Measurements from ENCODE around the gene TPRN. TPM values are rescaled to one million over a fixed set of nuclear protein-coding genes. Genes with fewer than 3 reads are reported as not detected.
A peak's percentile ranks its signal among the peaks of the same experiment; 100 is the strongest.

TPRN gene
- total RNA-seq, 1 experiment from 2014 or later: 23.0 TPM

DNA sequence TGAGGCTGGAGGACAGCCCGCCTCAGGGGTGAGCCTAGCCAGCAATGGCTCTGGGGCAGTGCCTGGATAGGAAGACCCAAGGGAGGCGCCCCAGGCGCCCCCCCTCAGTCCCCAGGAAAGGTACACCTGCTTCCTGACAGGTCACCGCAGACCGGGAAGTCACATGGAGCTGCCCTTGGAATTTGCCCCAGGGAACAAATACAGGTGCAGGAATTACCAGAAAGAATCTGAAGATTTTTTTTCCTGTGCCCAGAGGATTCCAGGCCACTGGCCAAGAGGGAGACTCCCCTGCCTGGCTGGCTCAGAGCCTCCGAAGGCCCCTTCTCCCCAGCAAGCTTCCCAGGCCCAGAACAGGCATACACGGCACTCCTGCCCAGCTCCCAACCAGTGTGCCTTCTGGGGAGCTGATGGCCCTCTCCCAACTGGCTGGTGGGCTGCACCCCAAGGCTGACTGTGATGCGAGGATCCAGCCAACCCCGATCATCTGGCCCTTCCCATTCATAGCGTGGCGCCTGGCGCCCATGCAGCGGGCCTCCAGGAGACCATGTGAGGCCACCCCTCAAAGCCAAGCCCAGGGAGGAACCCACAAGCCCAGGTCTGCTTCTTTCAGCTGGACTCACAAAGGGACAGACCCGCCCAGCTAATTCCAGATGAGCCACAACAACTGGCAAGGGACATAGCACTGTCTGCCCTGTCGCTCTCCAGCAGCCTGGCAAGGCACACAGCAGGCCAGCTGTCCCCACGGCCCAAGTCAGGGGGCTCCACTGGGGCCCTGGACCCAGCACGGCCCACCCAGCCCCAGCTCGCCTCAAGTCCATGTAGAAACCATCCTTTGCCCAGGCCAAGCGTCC lies 2.3 kb downstream of the TPRN start:
- BruUV-seq (replicated peaks): no TSS peak
- ChIA-PET CTCF (no interaction called here), POLR2A (ENCODE audit: low non-redundant PET) (no interaction called here)
- intact Hi-C loops (cut with micrococcal nuclease; ENCODE audit: unreplicated experiment): no loop called here
- Histone ChIP-seq H3K36me3 (ENCODE audit: insufficient read depth, low read length, poor library complexity, severe bottlenecking) (no peaks in the 10 kb centered on the region), H3K9me3 (ENCODE audit: low read depth, low read length, poor library complexity, severe bottlenecking) (no peaks in the 10 kb centered on the region), H3K27me3 (replicated peaks; ENCODE audit: insufficient read depth, low read depth, low read length, poor library complexity) (no peaks in the 10 kb centered on the region), H3K4me1 (ENCODE audit: insufficient read depth, low read length, poor library complexity, severe bottlenecking) (peaks cover 23% of the 10 kb centered on the region), H3K27ac (ENCODE audit: low read depth, low read length, poor library complexity, severe bottlenecking) (peak overlapping the region; percentile 23), H3K4me3 (ENCODE audit: low read depth, low read length, poor library complexity, severe bottlenecking) (no peak overlapping the region)
- no peak for TF ChIP-seq EZH2 (IDR thresholded peaks at IDR 0.05; ENCODE audit: borderline replicate concordance, low read depth, low read length, poor library complexity, severe bottlenecking)
- TF ChIP-seq, protein P1, sequence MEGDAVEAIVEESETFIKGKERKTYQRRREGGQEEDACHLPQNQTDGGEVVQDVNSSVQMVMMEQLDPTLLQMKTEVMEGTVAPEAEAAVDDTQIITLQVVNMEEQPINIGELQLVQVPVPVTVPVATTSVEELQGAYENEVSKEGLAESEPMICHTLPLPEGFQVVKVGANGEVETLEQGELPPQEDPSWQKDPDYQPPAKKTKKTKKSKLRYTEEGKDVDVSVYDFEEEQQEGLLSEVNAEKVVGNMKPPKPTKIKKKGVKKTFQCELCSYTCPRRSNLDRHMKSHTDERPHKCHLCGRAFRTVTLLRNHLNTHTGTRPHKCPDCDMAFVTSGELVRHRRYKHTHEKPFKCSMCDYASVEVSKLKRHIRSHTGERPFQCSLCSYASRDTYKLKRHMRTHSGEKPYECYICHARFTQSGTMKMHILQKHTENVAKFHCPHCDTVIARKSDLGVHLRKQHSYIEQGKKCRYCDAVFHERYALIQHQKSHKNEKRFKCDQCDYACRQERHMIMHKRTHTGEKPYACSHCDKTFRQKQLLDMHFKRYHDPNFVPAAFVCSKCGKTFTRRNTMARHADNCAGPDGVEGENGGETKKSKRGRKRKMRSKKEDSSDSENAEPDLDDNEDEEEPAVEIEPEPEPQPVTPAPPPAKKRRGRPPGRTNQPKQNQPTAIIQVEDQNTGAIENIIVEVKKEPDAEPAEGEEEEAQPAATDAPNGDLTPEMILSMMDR (conservative IDR thresholded peaks at IDR 0.05; ENCODE audit: low read depth, low read length): no peak
- no peak for DNase-seq (ENCODE audit: low spot score)

DNA sequence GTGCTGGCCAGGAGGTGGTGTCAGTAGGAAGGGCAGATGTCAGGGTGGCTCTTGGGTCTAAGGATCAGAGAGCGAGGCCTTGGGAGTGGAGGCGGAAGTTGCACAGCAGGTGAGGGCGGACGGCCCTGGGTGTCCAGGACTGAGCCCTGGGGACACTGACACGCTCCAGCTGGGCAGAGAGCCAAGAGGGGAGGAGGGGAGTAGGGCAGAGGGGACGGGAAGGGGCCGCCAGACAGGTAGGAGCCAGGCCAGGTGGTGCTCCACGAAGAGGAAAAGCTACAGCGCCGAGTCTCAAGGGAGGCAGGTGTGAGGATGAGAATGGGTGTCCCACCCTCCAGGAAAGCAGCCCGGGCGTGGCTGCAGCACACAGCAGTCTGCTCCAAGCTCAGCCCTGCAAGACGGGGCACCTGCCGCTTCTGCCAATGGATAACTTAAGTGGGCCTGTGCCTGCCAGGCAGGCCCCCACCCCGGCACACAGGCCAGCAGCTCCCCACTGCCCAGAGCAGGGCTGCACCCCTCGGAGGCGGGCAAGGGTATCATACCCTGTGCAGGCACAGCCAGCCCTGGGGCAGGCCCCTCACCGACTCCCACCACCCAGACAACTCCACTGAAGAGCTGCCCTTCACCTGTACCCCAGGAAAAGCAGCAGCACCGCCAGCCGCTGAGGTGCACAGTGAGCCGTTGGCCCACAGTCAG lies 4.9 kb downstream of the TPRN start:
- no TSS peak for BruUV-seq (replicated peaks)
- H3K27me3 ChIP-seq (replicated peaks; ENCODE audit: insufficient read depth, low read depth, low read length, poor library complexity): no peaks in the 10 kb centered on the region
- DNase-seq (ENCODE audit: low spot score): no peak
- intact Hi-C loops (cut with micrococcal nuclease; ENCODE audit: unreplicated experiment): no loop called here
- H3K4me3 ChIP-seq (ENCODE audit: low read depth, low read length, poor library complexity, severe bottlenecking): no peak overlapping the region
- CTCF ChIA-PET: interaction anchor here (0.6 kb wide), 2 partner anchors 62 to 128 kb away, joined by 5 to 6 read pairs; no protein-coding TSS in a partner anchor
- TF ChIP-seq, protein P1 (conservative IDR thresholded peaks at IDR 0.05; ENCODE audit: low read depth, low read length): no peak
- TF ChIP-seq EZH2 (IDR thresholded peaks at IDR 0.05; ENCODE audit: borderline replicate concordance, low read depth, low read length, poor library complexity, severe bottlenecking): no peak
- no peak overlapping the region for H3K27ac ChIP-seq (ENCODE audit: low read depth, low read length, poor library complexity, severe bottlenecking)
- POLR2A ChIA-PET (ENCODE audit: low non-redundant PET): no interaction called here
- peaks cover 13% of the 10 kb centered on the region for H3K4me1 ChIP-seq (ENCODE audit: insufficient read depth, low read length, poor library complexity, severe bottlenecking)
- no peaks in the 10 kb centered on the region for H3K9me3 ChIP-seq (ENCODE audit: low read depth, low read length, poor library complexity, severe bottlenecking)
- peaks cover 2% of the 10 kb centered on the region for H3K36me3 ChIP-seq (ENCODE audit: insufficient read depth, low read length, poor library complexity, severe bottlenecking)

DNA sequence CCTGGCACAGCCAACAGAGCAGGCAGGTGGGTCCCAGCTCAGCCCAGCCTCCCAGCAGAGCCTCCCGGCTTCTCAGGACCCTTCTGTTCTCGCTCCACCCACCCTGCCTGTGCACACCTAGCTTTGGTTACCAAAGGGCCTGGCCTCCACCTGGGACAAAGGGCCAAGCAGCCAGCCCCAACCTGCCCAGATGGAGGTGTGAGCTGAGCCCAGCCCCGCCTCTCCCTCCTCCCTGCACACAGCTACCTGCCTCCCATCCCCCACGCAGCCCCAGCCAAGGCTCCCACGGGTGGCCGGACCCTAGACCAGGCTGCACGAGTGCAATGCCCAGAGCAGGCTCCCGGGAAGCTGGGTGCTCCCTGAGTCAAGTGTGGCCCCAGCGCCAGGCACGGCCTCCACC lies 5.6 kb downstream of the TPRN start:
- Histone ChIP-seq H3K36me3 (ENCODE audit: insufficient read depth, low read length, poor library complexity, severe bottlenecking) (peaks cover 2% of the 10 kb centered on the region), H3K9me3 (ENCODE audit: low read depth, low read length, poor library complexity, severe bottlenecking) (no peaks in the 10 kb centered on the region), H3K27ac (ENCODE audit: low read depth, low read length, poor library complexity, severe bottlenecking) (no peak overlapping the region), H3K27me3 (replicated peaks; ENCODE audit: insufficient read depth, low read depth, low read length, poor library complexity) (no peaks in the 10 kb centered on the region), H3K4me1 (ENCODE audit: insufficient read depth, low read length, poor library complexity, severe bottlenecking) (peaks cover 13% of the 10 kb centered on the region), H3K4me3 (ENCODE audit: low read depth, low read length, poor library complexity, severe bottlenecking) (no peak overlapping the region)
- BruUV-seq (replicated peaks): no TSS peak
- intact Hi-C loops (cut with micrococcal nuclease; ENCODE audit: unreplicated experiment): no loop called here
- no peak for DNase-seq (ENCODE audit: low spot score)
- POLR2A ChIA-PET (ENCODE audit: low non-redundant PET): interaction anchor here (0.6 kb wide), 1 partner anchor 10 kb away, joined by 3 read pairs; no protein-coding TSS in a partner anchor
- TF ChIP-seq EZH2 (IDR thresholded peaks at IDR 0.05; ENCODE audit: borderline replicate concordance, low read depth, low read length, poor library complexity, severe bottlenecking): no peak
- TF ChIP-seq, protein P1 (conservative IDR thresholded peaks at IDR 0.05; ENCODE audit: low read depth, low read length): no peak
- CTCF ChIA-PET: interaction anchor here (0.7 kb wide), 1 partner anchor 42 kb away, joined by 3 read pairs; no protein-coding TSS in a partner anchor
